ENCODE results near the gene ATP7B. TPM values are rescaled to one million over a fixed set of nuclear protein-coding genes. Genes with fewer than 3 reads are reported as not detected.

ATP7B gene
- total and polyA plus RNA-seq, 7 donors, result 0.60 to 8.1 (median 5.0) TPM

- H3K9me3 ChIP-seq, result no peaks in the 10 kb centered on the region
- H3K4me1 ChIP-seq, result no peaks in the 10 kb centered on the region
- no peaks in the 10 kb centered on the region for H3K27me3 ChIP-seq
- H3K27ac ChIP-seq, result no peak overlapping the region
- TF ChIP-seq POLR2AphosphoS5 (IDR thresholded peaks at IDR 0.05) (no peak), EP300 (IDR thresholded peaks at IDR 0.05) (no peak), POLR2A (IDR thresholded peaks at IDR 0.05) (no peak), CTCF (IDR thresholded peaks at IDR 0.05) (no peak)
- DNase-seq, result no peak
- no peak overlapping the region for H3K4me3 ChIP-seq
- WGBS, 2 donors, result 92 to 95% methylated on average over 4 of the region's 4 CpGs
- H3K36me3 ChIP-seq, result no peaks in the 10 kb centered on the region
- intact Hi-C loops (cut with DNase I), result no loop called here
Measured at GRCh38 chr13:51981355-51981754, 29.9 kb downstream of the ATP7B start.

DNA sequence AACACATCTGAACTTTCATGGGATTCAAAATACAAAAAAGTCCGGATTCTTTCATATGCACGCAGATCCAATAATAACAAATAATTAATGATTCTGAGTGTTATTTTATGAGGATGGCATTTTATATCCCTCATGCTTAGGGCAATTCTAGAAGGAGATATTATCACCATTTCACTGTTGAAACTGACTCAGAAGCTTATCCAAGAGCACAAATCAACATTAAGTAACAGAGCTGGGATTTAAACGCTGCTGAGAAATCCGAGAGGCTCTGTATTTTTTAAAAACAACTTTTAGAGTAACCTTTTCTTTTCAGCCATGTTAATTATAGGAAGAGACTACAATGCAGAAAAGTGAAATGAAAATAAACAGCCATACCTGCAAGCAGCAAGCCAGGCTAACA, 30.3 kb downstream of the ATP7B start:
- WGBS, 2 donors, result 69 to 80% methylated on average over 4 of the region's 4 CpGs
- no peak overlapping the region for H3K4me3 ChIP-seq
- TF ChIP-seq EP300 (IDR thresholded peaks at IDR 0.05) (no peak), CTCF (IDR thresholded peaks at IDR 0.05) (no peak), POLR2A (IDR thresholded peaks at IDR 0.05) (no peak), POLR2AphosphoS5 (IDR thresholded peaks at IDR 0.05) (no peak)

GRCh38 chr13:51978796-51979556, 32.3 kb downstream of the ATP7B start:
- Histone ChIP-seq H3K4me3 (no peak overlapping the region), H3K36me3 (peaks cover 0 to 7% (median 0%) of the 10 kb centered on the region in 4 donors), H3K4me1 (no peaks in the 10 kb centered on the region), H3K9me3 (no peaks in the 10 kb centered on the region), H3K27me3 (no peaks in the 10 kb centered on the region), H3K27ac (no peak overlapping the region)
- no peak for DNase-seq
- no peak for TF ChIP-seq POLR2A (IDR thresholded peaks at IDR 0.05)
- intact Hi-C loops (cut with DNase I), result no loop called here
- WGBS, 2 donors, result 25 to 75% methylated on average over 5 of the region's 5 CpGs

More for the DNA sequence above, 30.3 kb downstream of the ATP7B start:
- no peaks in the 10 kb centered on the region for H3K36me3 ChIP-seq
- no peak overlapping the region for H3K27ac ChIP-seq
- no peak for DNase-seq
- no peaks in the 10 kb centered on the region for H3K4me1 ChIP-seq
- intact Hi-C loops (cut with DNase I), result no loop called here
- H3K27me3 ChIP-seq, result no peaks in the 10 kb centered on the region
- no peaks in the 10 kb centered on the region for H3K9me3 ChIP-seq

DNA sequence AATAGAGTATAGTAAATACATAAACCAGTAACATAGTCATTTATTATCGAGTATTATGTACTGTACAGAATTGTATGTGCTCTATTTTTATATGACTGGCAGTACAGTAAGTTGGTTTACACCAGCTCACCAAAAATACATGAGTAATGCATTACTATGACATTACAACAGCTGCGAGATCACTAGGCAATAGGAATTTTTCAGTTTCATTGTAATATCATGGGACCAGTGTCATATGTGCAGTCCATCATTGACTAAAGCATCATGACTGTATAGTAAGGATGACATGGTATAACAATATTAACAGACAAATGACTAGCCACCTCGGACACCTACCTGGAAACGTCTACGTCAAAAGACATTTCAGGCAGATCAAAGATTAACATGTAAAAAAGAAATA, 33.6 kb downstream of the ATP7B start:
- H3K27ac ChIP-seq, result no peak overlapping the region
- TF ChIP-seq CTCF (IDR thresholded peaks at IDR 0.05), result no peak
- TF ChIP-seq EP300 (IDR thresholded peaks at IDR 0.05), result no peak
- TF ChIP-seq POLR2A (IDR thresholded peaks at IDR 0.05), result no peak
- intact Hi-C loops (cut with DNase I), result no loop called here
- no peaks in the 10 kb centered on the region for H3K4me1 ChIP-seq
- WGBS, 2 donors, result 90 to 95% methylated on average over 5 of the region's 5 CpGs
- H3K36me3 ChIP-seq, result peaks cover 0 to 7% (median 0%) of the 10 kb centered on the region in 4 donors
- no peak overlapping the region for H3K4me3 ChIP-seq
- no peaks in the 10 kb centered on the region for H3K27me3 ChIP-seq
- H3K9me3 ChIP-seq, result no peaks in the 10 kb centered on the region
- no peak for DNase-seq

- no peaks in the 10 kb centered on the region for H3K4me1 ChIP-seq
- H3K27ac ChIP-seq, result no peak overlapping the region
- DNase-seq, result no peak
- no peak for TF ChIP-seq POLR2A (IDR thresholded peaks at IDR 0.05)
- no peak for TF ChIP-seq POLR2AphosphoS5 (IDR thresholded peaks at IDR 0.05)
- no peak for TF ChIP-seq CTCF (IDR thresholded peaks at IDR 0.05)
- TF ChIP-seq EP300 (IDR thresholded peaks at IDR 0.05), result no peak
- H3K36me3 ChIP-seq, result peaks cover 0 to 7% (median 0%) of the 10 kb centered on the region in 4 donors
- H3K4me3 ChIP-seq, result no peak overlapping the region
- no peaks in the 10 kb centered on the region for H3K9me3 ChIP-seq
- intact Hi-C loops (cut with DNase I), result no loop called here
- H3K27me3 ChIP-seq, result no peaks in the 10 kb centered on the region
- 87 to 88% methylated on average over 5 of the region's 5 CpGs for WGBS, 2 donors
Measured at GRCh38 chr13:51976890-51977289, 34.4 kb downstream of the ATP7B start.
